ENCODE results near the gene RASL12.
"Not testable (repeated sequence)": the region's sequence is repeated elsewhere in the genome, so short reads cannot be mapped to it uniquely, and the experiment has no call there.

Gene RASL12

DNA sequence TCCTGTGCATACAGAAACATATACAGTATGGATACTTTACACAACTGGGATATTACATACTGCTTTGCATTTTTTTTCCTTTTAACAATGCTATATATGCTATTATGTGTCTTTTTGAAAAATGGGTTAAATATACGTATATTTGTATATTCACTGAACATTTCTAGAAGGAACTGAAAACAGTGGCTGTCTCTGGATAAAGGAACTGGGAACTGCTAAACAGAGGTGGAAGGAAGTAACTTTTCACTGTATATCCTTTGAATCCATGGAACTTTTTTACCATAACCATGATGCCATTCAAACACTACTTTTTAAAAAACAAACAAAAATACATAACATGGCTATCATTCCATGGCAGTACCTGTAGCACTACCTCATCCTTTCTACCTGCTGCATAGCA lies 40.2 kb downstream of the RASL12 start:
- DNase-seq: no peak

DNA sequence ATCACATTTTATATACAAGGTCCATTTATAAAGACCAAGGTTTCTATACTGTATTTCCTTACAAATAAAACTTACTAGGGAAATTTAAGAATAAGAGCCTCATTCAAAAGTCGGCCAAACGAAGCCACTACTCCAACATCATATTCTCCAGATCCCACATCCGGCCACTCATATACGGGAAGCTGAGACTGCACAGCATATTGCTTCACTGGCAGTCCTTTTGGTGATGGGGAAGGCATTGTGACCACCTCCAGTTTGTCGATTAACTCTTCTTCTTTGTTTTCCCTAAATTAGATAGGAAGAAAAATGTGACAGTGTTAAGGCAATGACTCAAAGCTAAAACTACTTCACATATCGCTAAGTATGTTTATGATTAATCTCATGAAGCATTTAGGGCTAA lies 41.0 kb downstream of the RASL12 start:
- DNase-seq: no peak

DNA sequence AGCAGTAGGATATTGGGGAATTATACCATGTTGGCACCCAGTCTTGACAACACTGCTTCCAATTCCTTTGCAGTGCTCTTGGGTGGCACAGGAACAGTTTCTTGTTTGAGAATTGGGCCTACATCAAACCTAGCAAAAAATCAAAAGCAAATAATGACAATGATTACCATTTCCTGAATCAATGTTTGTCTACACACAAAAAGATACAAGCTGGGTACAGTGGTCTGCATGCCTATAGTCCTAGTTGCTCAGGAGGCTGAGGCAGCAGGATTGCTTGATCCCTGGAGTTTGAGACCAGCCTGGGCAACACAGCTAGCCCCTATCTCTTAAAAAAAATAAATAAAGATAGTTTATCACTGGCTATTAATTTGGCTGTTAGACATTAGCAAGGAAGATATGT lies 46.3 kb downstream of the RASL12 start:
- DNase-seq: no peak

DNA sequence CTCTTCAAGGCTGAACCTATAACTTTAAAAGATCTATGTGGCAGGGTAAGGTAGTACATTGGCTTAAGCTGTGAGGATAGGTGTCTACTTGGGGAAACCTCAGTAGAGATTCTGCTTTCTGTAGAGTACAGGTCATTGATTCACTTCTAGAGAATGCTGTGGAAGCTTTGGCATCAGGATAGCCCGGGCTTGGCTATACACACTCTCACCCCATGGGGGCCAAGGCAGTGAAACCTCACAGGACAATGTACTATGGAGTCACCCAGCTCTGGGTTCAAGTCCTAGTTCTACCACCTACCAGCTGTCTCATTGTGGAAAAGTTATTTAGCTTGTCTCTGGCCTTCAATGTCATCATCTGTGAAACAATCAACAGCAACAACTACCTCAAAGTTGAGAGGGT lies 47.4 kb downstream of the RASL12 start:
- DNase-seq: no peak

DNA sequence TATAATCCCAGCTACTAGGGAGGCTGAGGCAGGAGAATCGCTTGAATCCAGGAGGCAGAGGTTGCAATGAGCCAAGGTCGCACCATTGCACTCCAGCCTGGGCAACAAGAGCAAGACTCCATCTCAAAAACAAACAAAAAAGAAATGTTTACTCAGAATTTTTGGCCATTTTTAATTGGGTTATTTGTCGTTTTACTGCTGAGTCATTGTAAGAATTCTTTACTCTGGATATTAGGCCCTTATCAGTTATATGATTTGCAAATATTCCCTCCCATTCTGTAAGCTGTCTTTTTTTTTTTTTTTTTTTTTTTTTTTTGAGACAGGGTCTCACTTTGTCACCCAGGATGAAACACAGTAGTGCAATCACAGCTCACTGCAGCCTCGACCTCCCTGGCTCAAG lies 56.6 kb downstream of the RASL12 start:
- DNase-seq: not testable (repeated sequence)

DNA sequence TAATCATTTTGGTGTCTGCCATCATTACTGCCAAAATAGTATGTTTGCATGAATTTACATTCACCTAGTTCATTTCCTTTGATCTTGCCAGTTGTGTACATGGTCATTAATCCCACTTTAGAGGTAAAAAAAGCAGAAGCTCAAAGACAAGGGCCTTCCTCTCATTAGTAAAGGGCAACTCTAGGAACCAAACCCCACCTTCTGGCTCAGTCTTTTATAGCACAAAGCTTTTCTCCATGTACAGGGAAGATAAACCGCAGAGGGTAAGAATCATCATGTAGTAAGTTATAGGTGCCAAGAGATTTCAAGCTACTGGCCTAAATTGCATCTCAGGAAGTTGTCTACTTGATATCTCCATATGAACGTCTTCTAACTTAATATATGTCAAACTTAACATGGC lies 58.8 kb downstream of the RASL12 start:
- DNase-seq: peak; percentile 47

DNA sequence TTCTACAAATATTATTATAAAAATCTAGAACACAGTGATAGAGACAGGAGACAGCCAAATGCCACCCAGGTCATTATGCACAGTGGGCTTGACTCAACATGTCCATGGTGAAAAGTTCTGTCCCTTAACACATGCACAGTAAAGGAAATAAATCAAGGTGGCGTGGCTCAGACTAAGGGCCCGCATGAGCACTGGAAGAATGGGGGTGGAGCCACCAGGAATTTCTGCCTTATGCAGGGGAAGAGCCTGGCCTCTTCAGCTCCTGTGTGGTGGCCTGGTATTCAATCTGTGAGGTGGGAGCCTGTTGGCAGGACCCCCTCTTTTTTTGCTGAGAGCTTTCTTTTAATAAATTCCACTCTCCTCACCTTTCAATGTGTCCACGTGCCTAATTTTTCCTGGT lies 60.9 kb downstream of the RASL12 start:
- DNase-seq: no peak

DNA sequence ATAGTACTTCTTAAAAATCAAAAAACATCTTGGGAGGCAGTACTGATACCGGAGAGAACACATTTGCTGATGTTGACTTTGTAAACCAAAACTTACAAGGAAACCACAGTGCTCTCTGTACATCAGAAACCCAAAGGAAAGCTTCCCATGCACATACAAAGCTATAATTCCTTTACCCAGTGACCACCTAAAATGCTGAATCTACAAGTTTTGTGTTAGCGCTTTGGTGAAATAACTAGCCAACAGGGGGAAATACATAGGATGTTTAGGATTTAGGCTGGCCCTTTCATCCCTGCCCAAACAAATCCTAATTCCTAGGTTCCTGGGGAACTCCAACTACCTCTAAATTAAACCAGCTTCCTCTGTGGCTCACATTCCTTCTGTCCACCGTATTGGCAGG lies 62.8 kb downstream of the RASL12 start:
- no peak for DNase-seq
